Psoas muscle (tissue), 8 donors: Measurements from ENCODE around the gene HOXD3. TPM values are rescaled to one million over a fixed set of nuclear protein-coding genes. Genes with fewer than 3 reads are reported as not detected.

Experiments
- ATAC-seq, 4 donors: fragments of 200-7000 bp; cut with Tn5 transposase; one replicate each; pipeline ENCODE4 v1.9.1; 2020; ENCODE audit warnings: moderate library complexity in 3 of 4, mild to moderate bottlenecking in 2 of 4
- DNase-seq, 2 donors: peaks; one replicate each; pipeline ENCODE4 v3.0.0-alpha.2; 2020
- H3K27ac ChIP-seq: fragments of 200-600 bp; one replicate; pipeline ENCODE4 v1.8.0; 2022
- H3K27me3 ChIP-seq, 3 donors: fragments of 200-600 bp in 1 of 3; one replicate each; pipeline versions ENCODE4 v1.6.1 to v1.8.0; 2013 to 2022; ENCODE audit warnings: low read length in 2 of 3, mild to moderate bottlenecking in 2 of 3, moderate library complexity in 1 of 3; ENCODE audit not compliant: insufficient read depth in 3 of 3
- H3K36me3 ChIP-seq, 2 donors: fragments of 200-600 bp in 1 of 2; one replicate each; pipeline versions ENCODE4 v1.6.1 to v1.8.0; 2013 to 2022; ENCODE audit warnings: low read depth in 1 of 2, mild to moderate bottlenecking in 1 of 2, moderate library complexity in 1 of 2; ENCODE audit not compliant: insufficient read depth in 1 of 2
- H3K4me1 ChIP-seq: fragments of 200-600 bp; one replicate; pipeline ENCODE4 v1.8.0; 2022
- H3K4me3 ChIP-seq: fragments of 200-600 bp; one replicate; pipeline ENCODE4 v1.8.0; 2022; ENCODE audit warnings: mild to moderate bottlenecking
- H3K9me3 ChIP-seq: fragments of 200-600 bp; one replicate; pipeline ENCODE4 v1.8.0; 2022
- WGBS, 3 donors: extraction: QIAGEN DNeasy Blood & Tissue Kit; methylation state at CpG; one replicate each; pipeline versions ENCODE4 v1.1.6 to v1.1.7; 2013; 5-methylcytosine and 5-hydroxymethylcytosine counted together
- intact Hi-C, 2 donors: fragments of 100-400 bp; cut with DNase I; formaldehyde crosslinking; loops; one replicate each; pipeline versions ENCODE4 v1.11.0 to v1.14.2; 2022
- polyA plus RNA-seq, 3 donors: library from polyadenylated mRNA; stranded (reverse); fragments of 200-250 nt; gene quantifications; one replicate each; pipeline ENCODE4 v1.2.3, GENCODE V29; 2013
- total RNA-seq, 4 donors: library from RNA; stranded (reverse); fragmentation: NEBNext Ultra II Directional in 2 of 4; extraction: Animal tissue kit (Norgen Biotek cat#: 25700) in 2 of 4; gene quantifications; one replicate each; pipeline versions ENCODE4 v1.2.1 to v1.2.4, GENCODE V29; 2021 to 2023
- TF ChIP-seq, protein P1 (sequence below): fragments of 200-600 bp; IDR thresholded peaks from one replicate; pipeline ENCODE4 v1.8.0; 2022; ENCODE audit warnings: antibody characterized with exemption
- donor health status: healthy with polysubstance abuse.
- donor health status: DM: no; HTN: no; CAD: no; lungs with moderate emphysema.
- donor health status: Bipolar disorder and iron deficiency.
- donor health status: healthy.
- donor health status: DM: yes; HTN: yes; CAD: no.
- donor health status: DM: no; HTN: no; CAD: no.
- donor health status: DM: no; HTN: no; CAD: no.
- donor health status: DM: yes; HTN: yes; CAD: no.

The HOXD3 gene
- total and polyA plus RNA-seq, 7 donors = 0.64 to 3.8 (median 1.1) TPM

DNA sequence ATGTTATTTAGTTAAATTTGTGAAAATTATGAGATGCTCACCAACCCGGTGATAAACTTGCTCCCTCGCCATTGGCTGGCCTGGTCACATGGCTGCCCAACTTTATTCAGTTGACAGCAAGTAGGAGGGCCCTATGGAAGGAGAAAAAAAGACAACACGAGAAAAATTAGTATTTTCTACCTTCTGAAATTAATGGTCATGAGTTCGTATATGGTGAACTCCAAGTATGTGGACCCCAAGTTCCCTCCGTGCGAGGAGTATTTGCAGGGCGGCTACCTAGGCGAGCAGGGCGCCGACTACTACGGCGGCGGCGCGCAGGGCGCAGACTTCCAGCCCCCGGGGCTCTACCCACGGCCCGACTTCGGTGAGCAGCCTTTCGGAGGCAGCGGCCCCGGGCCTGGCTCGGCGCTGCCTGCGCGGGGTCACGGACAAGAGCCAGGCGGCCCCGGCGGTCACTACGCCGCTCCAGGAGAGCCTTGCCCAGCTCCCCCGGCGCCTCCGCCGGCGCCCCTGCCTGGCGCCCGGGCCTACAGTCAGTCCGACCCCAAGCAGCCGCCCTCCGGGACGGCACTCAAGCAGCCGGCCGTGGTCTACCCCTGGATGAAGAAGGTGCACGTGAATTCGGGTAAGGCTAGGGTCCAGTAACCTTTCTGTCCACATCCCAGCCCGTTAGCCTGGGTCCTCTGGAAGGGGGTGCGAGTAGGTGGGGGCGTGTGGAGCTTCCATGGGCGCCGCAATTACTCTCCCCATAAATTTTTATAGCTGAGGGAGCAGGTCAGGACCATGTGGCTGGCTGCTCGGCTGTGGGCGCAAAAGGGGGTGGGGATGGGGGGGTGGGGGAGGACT is 5.4 kb upstream of the HOXD3 start, which contains the start of gene HOXD4:
Gene HOXD4, plus strand, starts transcription at position 109 of the 846 bp plus-strand sequence. Its CDS starts 84 bp downstream, at position 193.
- ATAC-seq (no peak), DNase-seq (peak in 1 of 2 donors; percentile 34)
- H3K36me3 ChIP-seq = peaks cover 2 to 49% of the 10 kb centered on the region in 2 donors
- no peak within 1 kb of the TSS for H3K27ac ChIP-seq
- TF ChIP-seq, protein P1, sequence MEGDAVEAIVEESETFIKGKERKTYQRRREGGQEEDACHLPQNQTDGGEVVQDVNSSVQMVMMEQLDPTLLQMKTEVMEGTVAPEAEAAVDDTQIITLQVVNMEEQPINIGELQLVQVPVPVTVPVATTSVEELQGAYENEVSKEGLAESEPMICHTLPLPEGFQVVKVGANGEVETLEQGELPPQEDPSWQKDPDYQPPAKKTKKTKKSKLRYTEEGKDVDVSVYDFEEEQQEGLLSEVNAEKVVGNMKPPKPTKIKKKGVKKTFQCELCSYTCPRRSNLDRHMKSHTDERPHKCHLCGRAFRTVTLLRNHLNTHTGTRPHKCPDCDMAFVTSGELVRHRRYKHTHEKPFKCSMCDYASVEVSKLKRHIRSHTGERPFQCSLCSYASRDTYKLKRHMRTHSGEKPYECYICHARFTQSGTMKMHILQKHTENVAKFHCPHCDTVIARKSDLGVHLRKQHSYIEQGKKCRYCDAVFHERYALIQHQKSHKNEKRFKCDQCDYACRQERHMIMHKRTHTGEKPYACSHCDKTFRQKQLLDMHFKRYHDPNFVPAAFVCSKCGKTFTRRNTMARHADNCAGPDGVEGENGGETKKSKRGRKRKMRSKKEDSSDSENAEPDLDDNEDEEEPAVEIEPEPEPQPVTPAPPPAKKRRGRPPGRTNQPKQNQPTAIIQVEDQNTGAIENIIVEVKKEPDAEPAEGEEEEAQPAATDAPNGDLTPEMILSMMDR = no peak
- H3K4me3 ChIP-seq = no peak within 1 kb of the TSS
- intact Hi-C loops = no loop called here
- no peaks in the 10 kb centered on the region for H3K4me1 ChIP-seq
- H3K27me3 ChIP-seq = no peaks in the 10 kb centered on the region
- 76 to 85% (median 82%) methylated on average over 55 of the region's 55 CpGs for WGBS, 3 donors
- H3K9me3 ChIP-seq = no peaks in the 10 kb centered on the region

DNA sequence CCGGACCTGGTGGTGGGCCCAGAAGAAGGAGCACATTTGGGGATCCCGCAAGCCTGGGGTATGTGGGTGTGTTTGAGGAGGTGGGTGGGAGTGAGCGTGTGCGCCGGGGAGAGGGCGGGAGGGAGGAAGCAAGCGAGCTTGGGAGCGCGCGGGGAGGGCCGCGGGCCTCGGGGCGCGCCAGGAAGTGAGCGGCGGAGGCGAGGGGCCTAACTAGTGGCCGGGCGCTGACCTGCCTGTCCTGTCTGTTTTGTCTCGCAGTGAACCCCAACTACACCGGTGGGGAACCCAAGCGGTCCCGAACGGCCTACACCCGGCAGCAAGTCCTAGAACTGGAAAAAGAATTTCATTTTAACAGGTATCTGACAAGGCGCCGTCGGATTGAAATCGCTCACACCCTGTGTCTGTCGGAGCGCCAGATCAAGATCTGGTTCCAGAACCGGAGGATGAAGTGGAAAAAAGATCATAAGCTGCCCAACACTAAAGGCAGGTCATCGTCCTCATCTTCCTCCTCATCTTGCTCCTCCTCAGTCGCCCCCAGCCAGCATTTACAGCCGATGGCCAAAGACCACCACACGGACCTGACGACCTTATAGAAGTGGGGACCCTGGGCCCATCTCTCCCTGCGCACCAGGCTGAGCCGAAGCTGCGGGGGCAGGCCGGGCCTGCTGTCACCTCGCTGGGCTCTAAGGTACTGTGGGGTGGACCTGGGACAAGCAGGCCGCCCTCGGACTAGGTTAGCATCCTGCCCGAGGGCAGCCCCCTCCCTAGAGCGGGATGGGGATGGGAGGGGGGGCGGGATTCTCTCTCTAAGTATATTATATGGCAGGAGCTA is 4.5 kb upstream of the HOXD3 start:
- WGBS, 3 donors = 78 to 83% (median 82%) methylated on average over 48 of the region's 48 CpGs
- intact Hi-C loops = no loop called here
- ATAC-seq = no peak
- Histone ChIP-seq H3K27me3 (peaks cover 0 to 2% (median 0%) of the 10 kb centered on the region in 3 donors), H3K27ac (no peak overlapping the region), H3K4me1 (no peaks in the 10 kb centered on the region), H3K9me3 (no peaks in the 10 kb centered on the region), H3K36me3 (peaks cover 2 to 49% of the 10 kb centered on the region in 2 donors), H3K4me3 (no peak overlapping the region)
- no peak for DNase-seq
- TF ChIP-seq, protein P1 = no peak

DNA sequence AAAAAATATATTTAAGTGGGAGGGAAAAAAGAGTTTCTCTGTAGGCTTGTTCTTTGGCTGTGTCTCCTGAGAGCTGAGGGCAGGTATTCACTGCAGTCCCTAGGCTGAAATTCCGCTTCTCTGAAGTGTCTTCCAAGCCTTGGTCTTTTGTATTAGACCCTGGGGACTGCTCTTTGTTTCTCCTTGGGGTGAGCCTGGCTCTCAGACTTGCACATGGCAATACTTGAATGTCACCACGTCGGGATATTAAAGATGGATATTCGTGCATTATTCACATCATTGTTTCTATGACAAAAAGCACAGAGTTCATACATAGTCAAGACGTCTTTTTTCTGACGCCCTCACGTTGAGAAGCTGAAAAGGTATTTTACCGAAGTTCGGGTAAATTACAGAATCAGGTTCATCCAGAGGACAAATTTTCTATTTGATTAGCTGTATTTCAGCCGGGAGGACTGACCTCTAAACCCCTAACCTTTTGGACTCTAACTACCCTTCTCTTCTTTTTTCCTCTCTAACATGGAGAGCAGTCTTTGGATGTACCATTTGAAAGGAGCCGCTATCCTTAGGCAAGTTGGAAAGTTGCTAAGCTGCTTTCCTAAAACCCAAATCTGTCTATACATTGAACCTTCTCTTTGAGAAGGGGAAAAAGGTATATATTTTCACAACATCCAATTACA is 2.4 kb upstream of the HOXD3 start:
- TF ChIP-seq, protein P1 = no peak
- Histone ChIP-seq H3K4me3 (no peak overlapping the region), H3K9me3 (no peaks in the 10 kb centered on the region), H3K27me3 (peaks cover 0 to 6% (median 0%) of the 10 kb centered on the region in 3 donors), H3K4me1 (no peaks in the 10 kb centered on the region), H3K36me3 (peaks cover 2 to 44% of the 10 kb centered on the region in 2 donors), H3K27ac (no peak overlapping the region)
- DNase-seq = no peak
- WGBS, 3 donors = 82 to 86% (median 84%) methylated on average over 11 of the region's 11 CpGs
- intact Hi-C loops = no loop called here
- ATAC-seq = no peak

DNA sequence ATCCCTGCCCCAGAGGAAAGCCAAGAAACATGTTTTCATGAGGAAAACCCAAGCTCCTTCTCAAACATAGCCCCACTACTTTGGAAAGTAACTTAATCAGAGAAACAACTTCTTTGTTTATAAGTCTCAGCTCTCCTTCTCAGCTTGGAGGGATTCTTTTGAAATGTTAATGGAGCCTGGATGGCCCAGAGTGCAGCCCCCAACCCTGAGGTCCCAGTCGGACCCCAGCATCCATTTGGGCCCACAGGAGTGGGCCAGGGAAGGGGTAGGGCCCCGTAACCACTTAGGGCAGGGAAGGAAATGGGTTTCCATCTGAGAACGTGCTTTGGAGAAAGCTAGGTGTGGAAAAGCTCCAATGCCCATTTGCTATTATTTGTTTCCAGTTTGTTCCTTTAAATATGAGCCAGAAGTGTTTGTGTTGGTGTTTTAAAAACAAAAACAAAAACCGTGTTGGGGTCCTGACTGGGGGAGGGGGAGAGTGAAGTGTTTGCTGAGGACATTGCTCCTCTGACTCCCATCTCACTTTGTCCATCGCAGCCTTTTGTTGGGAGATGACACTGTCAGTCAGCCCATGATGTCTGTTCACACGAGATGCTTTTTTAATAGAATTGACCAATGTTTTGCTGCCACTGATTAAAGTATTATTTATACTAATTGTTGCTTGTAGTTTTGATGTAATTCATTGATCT is 1.6 kb upstream of the HOXD3 start:
- TF ChIP-seq, protein P1 = no peak
- H3K4me3 ChIP-seq = no peak overlapping the region
- H3K9me3 ChIP-seq = no peaks in the 10 kb centered on the region
- DNase-seq (no peak), ATAC-seq (no peak)
- intact Hi-C loops = no loop called here
- H3K4me1 ChIP-seq = no peaks in the 10 kb centered on the region
- H3K27me3 ChIP-seq = peaks cover 0 to 6% (median 0%) of the 10 kb centered on the region in 3 donors
- 74 to 77% (median 75%) methylated on average over 6 of the region's 6 CpGs for WGBS, 3 donors
- peaks cover 2 to 36% of the 10 kb centered on the region in 2 donors for H3K36me3 ChIP-seq
- H3K27ac ChIP-seq = no peak overlapping the region
